Stimulated activated CD8-positive, alpha-beta memory T cell treated with anti-CD3 and anti-CD28 coated beads, Interleukin-7, amount 100 ng/mL, for 4 hours (primary cell): Measurements from ENCODE around the gene RPS27A.
"Not testable (repeated sequence)": the region's sequence is repeated elsewhere in the genome, so short reads cannot be mapped to it uniquely, and the experiment has no call there.

ENCODE experiments used
- DNase-seq, 2 donors: peaks; one replicate each; pipeline ENCODE4 v3.0.0-alpha.2; 2020; ENCODE audit warnings: low read depth in 2 of 2

The RPS27A gene

DNA sequence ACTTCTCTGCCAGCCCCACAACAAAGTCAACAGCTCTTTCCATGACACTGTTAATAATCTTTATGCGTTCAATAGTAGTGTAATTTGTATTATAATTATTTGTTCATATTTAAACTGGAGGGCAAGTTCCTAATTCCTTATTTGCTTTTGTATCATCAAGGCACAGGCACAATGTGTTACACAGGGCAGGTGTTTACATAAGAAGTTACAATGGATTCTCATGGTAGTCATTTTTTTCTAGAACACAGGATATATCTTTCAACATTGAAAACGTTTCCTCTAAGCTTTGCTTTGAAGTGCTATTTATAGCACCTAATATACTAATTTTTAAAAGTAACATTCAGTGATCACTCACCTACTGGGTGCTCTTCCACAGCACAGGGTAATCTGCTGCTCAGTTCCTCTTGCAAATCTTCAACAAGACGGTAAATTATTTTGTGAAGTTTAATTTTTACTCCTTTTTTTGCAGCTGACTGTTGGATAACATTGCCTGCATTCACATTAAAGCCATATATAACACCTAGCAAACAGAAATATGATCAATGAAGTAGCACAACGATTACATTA lies 7.3 kb downstream of the RPS27A start:
- no peak for DNase-seq

DNA sequence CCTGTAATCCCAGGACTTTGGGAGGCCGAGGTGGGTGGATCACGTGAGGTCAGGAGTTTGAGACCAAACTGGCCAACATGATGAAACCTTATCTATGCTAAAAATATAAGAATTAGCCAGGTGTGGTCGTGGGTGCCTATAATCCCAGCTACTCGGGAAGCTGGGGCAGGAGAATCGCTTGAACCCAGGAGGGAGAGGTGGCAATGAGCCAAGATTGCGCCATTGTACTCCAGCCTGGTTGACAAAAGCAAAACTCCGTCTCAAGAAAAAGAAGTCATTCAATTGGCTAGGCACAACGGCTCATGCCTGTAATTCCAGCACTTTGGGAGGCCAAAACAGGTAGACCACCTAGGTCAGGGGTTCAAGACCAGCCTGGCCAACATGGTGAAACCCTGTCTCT lies 9.1 kb downstream of the RPS27A start:
- DNase-seq = not testable (repeated sequence)

DNA sequence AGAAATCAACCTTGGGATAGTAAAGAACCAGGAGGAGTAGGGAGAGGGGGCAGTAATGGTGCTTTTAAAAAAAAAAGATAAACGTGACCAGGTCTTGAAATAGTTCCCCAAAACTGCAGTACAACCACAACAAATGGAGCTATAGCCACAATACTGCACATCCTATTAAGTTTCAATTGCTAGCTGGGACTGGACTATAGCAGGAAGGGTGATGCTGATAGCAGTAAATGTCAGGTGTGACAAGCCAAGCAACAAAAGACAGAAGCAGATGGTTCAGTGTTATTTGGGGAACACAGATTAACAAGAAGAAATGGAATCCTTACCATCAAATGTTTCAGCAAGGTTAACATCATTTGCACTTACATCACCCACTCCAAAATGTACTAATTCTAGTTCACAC lies 10.1 kb downstream of the RPS27A start:
- no peak for DNase-seq

DNA sequence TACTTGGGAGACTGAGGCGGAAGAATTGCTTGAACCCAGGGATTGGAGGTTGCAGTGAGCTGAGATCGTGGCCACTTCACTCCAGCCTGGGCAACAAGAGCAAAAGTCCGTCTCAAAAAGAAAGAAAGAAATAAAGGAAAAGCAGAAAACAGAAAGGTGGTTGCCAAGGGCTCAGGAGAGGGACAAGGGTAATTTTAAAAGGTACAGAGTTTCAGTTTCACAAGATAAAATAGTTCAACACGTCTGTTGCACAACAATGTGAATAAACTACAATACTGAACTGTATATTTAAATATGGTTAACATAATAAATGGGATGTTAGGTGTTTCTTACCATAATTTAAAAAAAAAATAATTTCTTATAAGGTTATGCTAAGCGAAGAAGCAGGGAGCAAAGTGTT lies 12.9 kb downstream of the RPS27A start:
- DNase-seq = no peak

DNA sequence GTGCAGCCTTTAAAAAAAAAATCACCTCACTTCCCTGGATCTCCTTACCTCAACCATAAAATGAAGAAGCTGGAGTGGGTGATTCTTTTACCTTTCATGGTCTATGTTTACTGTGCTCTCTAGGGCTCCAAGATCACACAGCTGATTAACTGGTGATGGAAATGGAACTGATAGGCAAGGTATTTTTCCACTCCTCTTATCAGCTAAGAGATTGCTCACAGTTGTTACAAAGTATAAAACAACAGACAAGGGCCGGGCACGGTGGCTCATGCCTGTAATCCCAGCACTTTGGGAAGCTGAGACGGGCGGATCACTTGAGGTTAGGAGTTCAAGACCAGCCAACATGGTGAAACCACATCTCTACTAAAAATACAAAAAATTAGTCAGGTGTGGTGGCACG lies 14.5 kb downstream of the RPS27A start:
- no peak for DNase-seq

DNA sequence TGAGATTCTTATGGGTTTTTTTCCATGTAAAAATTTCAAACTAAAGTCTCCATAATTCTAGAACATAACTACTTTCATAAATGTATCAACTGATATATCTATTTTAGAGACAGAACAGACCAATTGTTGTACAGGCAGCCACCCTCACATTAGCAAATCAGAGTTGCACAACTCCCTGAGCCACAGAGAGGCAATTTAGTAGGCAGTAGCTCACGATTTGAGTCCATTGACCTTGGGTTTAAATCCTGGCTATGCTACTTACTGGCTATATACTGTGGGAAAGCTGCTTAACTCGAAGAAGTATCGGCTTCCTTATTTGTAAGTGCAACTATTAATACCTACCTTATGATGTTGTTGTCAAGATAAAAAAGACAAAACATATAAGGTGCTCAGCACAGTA lies 20.3 kb downstream of the RPS27A start:
- no peak for DNase-seq

DNA sequence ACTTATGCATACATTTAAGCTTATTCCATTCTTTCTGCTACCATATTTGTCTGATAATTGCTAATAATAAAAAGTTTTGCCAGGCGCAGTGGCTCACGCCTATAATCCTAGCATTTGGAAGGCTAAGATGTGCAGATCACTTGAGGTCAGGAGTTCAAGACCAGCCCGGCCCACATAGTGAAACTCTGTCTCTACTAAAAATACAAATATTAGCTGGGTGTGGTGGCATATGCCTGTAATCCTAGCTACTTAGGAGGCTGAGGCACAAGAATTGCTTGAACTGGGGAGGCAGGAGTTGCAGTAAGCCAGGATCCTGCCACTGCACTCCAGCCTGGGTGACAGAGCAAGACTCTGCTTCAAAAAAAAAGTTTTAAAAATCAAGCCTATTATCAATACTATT lies 27.1 kb downstream of the RPS27A start:
- DNase-seq = not testable (repeated sequence)

DNA sequence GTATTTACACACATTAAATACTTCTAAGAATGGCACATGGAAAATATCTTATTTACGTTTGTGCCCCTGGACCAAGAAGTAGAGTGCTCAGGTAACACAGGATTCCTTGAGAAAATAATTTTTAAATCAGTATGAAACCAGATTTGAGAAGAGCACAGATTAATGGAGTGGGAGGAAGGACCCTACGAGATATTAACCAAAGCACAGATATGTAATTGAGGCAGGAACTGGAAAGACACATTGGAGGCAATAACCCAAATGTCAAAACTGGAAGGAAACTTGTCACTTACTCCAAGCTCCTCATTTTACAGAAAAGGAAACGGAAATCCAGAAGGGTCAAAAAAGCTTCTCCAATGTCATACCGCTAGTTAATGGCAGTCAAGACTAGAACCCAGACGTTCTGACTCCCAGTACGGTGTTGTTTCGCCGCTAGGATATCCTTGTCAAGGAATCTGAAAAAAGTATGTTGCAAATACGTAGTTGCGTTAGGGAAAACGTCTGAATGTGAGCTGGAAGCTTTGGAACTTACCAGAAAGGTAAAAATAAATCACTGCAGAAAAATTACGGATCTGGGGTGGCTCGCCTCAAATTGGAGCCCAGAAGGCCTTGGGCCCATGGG lies 35.9 kb downstream of the RPS27A start:
- no peak for DNase-seq

DNA sequence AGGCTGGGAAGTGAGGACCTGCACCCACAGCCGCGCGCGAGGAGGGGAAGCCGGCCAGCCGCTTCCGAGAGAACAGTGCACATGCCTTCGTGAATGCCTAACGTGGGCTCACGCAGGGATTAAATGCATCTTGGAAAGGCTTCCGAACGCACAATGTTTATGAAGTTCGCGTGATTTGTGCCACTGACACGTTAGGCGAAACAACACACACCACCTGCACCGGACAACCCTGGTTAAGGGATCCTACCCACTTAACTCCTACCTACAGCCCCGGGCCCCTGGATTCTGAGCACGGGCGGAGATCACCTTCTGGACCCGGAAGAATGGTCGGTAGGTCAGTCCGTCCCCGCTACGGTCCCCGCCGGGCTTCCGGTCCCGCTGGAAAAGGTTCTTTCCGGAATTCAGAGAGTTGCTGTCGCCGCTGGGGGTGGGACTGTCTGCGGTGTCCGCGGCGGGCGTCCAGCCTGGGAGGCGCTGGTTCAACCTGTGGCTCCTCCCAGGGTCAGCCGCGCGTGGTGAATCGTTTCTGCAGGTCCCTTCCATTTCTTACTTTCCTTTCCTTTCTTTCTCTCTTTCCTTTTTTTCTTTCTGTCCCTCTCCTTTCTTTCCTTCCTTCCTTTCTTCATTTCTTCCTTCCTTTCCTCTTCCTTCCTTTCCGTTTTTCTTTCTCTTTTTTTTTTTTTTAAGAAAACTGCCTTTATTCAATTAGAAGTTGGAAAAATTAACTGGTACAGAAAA lies 36.6 kb downstream of the RPS27A start, which contains the start of gene MTIF2:
MTIF2 (minus strand) TSS at position 325 of the 738 bp plus-strand sequence. CDS start 5,373 bp downstream, outside the sequence.
- peak; percentile 83 for DNase-seq

DNA sequence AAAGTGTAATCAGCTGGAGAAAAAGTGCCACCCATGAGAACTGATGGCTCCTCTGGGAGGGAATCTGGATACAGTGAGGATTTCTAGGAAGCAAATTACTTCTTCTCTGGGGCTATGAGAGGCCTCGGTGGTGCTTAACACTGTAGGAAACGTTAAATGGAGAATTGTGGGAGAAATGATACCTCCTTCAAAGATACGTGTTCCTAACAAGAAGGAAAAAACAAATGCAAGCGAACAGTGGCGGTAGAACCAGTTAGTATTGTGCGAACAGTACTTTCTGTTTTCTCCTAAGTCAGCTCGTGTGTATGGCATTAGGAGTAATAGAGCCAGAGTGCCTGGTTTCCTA lies 37.1 kb downstream of the RPS27A start:
- DNase-seq = no peak

DNA sequence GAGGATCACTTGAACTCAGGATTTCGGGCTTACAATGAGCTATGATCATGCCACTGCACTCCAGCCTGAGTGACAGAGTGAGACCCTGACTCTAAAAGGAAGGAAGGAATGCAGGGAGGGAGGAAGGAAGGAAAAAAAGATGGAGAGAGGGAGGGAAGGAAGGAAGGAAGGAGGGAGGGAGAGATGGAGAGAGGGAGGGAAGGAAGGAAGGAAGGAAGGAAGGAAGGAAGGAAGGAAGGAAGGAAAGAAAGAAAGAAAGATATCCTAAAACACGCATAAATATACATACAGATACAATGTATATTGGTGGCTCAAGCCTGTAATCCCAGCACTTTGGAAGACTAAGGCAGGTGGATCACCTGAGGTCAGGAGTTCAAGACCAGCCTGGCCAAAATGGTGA lies 41.9 kb downstream of the RPS27A start:
- not testable (repeated sequence) for DNase-seq

DNA sequence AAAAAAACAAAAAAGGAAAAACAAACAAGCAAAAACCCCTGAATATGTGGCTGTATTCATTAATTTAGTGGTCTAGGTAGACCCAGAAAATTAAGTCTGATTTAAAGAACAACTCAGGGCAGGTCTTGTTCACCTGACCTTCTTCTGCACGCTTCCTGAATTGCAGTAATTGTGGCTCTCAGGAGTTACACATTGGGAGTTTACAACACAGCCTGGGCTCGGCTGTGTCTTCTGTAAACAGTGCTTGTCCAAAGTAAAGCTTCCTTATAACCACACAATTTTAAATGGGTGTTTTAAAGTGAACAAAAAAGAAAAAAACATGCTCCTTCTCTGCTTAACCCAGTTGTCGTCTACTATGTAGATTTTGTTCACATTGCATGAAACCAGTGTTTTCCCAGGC lies 44.8 kb downstream of the RPS27A start:
- no peak for DNase-seq

DNA sequence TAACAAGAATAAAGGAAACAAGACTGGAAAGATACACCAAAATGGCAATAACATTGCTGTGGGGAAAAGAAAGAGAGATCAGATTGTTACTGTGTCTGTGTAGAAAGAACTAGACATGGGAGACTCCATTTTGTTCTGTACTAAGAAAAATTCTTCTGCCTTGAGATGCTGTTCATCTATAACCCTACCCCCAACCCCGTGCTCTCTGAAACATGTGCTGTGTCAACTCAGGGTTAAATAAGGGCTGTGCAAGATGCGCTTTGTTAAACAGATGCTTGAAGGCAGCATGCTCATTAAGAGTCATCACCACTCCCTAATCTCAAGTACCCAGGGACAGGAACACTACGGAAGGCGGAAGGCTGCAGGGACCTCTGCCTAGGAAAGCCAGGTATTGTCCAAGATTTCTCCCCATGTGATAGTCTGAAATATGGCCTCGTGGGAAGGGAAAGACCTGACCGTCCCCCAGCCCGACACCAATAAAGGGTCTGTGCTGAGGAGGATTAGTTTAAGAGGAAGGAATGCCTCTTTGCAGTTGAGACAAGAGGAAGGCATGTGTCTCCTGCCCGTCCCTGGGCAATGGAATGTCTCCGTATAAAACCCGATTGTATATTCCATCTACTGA lies 46.8 kb downstream of the RPS27A start:
- DNase-seq = not testable (repeated sequence)

DNA sequence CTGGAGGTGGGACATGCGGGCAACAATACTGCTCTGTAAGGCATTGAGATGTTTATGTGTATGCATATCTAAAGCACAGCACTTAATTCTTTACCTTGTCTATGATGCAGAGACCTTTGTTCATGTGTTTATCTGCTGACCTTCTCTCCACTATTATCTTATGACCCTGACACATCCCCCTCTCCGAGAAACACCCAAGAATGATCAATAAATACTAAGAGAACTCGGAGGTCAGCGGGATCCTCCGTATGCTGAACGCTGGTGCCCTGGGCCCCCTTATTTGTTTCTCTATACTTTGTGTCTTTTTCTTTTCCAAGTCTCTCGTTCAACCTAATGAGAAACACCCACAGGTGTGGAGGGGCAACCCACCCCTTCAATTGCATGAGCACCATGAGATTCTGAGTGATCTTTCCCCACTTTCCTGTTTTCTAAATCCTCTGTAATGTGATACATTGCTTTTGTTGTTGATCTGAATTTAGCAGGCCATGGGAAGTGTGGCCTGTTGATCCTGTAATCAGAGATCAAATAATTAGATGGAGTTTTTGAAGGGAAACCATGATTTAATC lies 47.5 kb downstream of the RPS27A start:
- DNase-seq = not testable (repeated sequence)

DNA sequence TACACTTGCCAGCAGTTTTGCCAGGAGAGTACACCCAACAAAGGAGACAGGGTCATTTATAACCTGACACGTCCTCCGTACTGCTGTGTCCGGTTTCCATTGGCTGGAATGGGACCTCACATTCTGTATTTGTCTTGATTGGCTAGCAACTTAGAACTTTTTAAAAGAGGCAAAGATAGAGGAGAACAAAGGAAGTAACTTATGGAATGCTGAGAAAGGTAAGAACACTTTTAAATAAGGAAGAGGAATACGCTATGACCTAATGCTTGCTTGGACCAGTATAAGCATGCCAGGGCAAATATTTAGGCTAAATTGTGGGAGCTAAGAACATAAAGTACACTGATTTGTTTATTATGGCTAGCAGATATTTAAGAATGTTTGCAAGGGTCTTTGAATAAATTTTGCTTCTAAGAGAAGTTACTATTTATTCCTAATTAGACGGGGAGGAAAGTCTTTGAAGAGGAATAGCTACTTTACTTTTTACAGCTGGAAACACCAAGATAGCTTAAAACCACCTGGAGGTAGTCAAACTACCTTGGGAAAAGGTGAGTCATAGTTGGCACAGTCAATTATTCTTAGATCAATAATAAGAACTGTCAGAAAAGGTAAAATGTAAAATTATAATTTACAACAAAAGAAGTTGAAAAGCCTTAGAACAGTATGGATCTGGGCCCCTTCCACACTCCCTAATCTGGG lies 48.5 kb downstream of the RPS27A start:
- not testable (repeated sequence) for DNase-seq

DNA sequence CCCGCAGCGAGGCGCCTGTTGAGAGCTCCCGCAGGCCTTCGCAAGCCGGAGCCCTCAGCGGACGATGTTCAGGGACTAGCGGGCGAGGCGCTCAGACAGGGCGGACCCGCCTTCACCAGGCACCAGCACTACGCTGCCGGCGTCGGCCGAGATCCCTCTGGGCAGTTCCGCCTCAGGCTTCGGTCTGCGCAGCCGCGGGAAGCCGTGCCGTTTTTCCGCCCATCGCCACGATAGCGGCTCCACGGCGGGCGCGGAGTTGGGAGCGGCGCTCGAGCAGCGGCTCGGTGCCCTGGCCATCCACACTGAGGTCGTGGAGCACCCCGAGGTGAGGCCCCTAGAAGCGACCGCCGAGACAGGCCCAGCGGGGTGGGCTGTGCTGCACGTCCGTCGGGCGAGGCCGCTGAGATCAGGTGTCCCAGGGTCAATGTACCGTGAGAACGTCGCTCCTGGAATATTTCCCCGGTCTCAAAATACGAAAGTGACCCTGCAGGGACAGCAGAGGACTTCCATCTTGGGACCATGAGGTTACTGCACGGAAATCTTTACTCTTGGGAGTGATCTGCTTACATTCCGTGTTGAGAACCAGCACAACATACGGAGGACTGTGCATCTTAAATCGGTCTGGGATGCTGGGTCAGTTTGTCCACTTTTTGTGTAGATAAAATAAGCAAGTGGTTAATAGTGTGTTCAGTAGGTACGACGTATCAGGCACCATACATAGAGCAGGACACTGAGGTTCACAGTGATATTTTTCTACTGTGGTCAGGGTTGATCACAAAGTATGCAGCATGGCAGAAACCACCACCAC lies 49.8 kb downstream of the RPS27A start:
- peak; percentile 70 to 83 for DNase-seq

DNA sequence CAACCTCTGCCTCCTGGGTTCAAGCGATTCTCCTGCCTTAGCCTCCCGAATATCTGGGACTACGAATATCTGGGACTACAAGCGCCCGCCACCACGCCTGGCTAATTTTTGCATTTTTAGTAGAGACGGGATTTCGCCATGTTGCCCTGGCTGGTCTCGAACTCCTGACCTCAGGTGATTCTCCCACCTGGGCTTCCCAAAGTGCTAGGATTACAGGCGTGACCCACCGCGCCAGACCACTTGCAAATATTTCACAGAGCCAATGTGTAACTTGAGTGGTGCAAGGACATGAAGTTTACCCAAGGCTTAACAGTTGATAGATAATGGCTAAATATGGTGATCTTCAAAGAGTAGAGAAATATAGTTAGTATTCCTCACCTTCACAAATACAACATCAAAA lies 50.6 kb downstream of the RPS27A start:
- no peak for DNase-seq
